ENCODE data around the gene UBR7. TPM values are rescaled to one million over a fixed set of nuclear protein-coding genes. Genes with fewer than 3 reads are reported as not detected.
A peak's percentile ranks its signal among the peaks of the same experiment; 100 is the strongest.

UBR7 gene
- total and polyA plus RNA-seq, 2 donors from 2014 or later, result 14.3 to 23.6 TPM

GRCh38 chr14:93183596-93184317 lies 23.3 kb upstream of the UBR7 start:
- intact Hi-C loops (cut with DNase I), result no loop called here
- peak overlapping the region; percentile 98 for H3K27ac ChIP-seq (ENCODE audit: low read depth in 2 of 2, low read length in 2 of 2)
- H3K36me3 ChIP-seq (ENCODE audit: control insufficient read depth in 2 of 3, insufficient read depth in 3 of 3, low read length in 3 of 3), result peaks cover 5 to 15% (median 6%) of the 10 kb centered on the region in 3 donors
- TF ChIP-seq CTCF (IDR thresholded peaks at IDR 0.05; ENCODE audit: borderline replicate concordance, extremely low read depth, insufficient read depth), result no peak
- H3K9me3 ChIP-seq (ENCODE audit: control insufficient read depth in 2 of 3, insufficient read depth in 1 of 3, low read length in 3 of 3), result no peaks in the 10 kb centered on the region
- peak overlapping the region; percentile 49 to 92 (median 63) for H3K9ac ChIP-seq (ENCODE audit: low read length in 3 of 3)
- H3K27me3 ChIP-seq (ENCODE audit: control insufficient read depth, insufficient read depth, low read length), result no peaks in the 10 kb centered on the region
- DNase-seq (no peak), FAIRE-seq (no peak)
- peaks cover 0 to 17% (median 17%) of the 10 kb centered on the region in 3 donors for H3K4me1 ChIP-seq (ENCODE audit: control insufficient read depth in 2 of 3, insufficient read depth in 2 of 3, low read depth in 1 of 3, low read length in 3 of 3)
- peak overlapping the region; percentile 80 to 82 (median 80) for H3K4me3 ChIP-seq (ENCODE audit: low read length in 3 of 3)

GRCh38 chr14:93184391-93185348 lies 22.4 kb upstream of the UBR7 start, which contains the start of the genes LYSET and MOAP1:
Gene LYSET (plus strand): TSS chr14:93185317. CDS start chr14:93185406, 89 bp downstream.
Gene MOAP1 (minus strand): TSS chr14:93184897. CDS start chr14:93184242, 655 bp downstream.
- peaks cover 0 to 17% (median 17%) of the 10 kb centered on the region in 3 donors for H3K4me1 ChIP-seq (ENCODE audit: control insufficient read depth in 2 of 3, insufficient read depth in 2 of 3, low read depth in 1 of 3, low read length in 3 of 3)
- peak within 1 kb of the TSS; percentile 98 for H3K27ac ChIP-seq (ENCODE audit: low read depth in 2 of 2, low read length in 2 of 2)
- H3K4me3 ChIP-seq (ENCODE audit: low read length in 3 of 3), result peak within 1 kb of the TSS; percentile 80 to 91 (median 82)
- H3K36me3 ChIP-seq (ENCODE audit: control insufficient read depth in 2 of 3, insufficient read depth in 3 of 3, low read length in 3 of 3), result peaks cover 5 to 15% (median 6%) of the 10 kb centered on the region in 3 donors
- peak; percentile 12 for TF ChIP-seq CTCF (IDR thresholded peaks at IDR 0.05; ENCODE audit: borderline replicate concordance, extremely low read depth, insufficient read depth)
- DNase-seq (peak; percentile 93 to 97 (median 94)), FAIRE-seq (no peak)
- H3K9me3 ChIP-seq (ENCODE audit: control insufficient read depth in 2 of 3, insufficient read depth in 1 of 3, low read length in 3 of 3), result no peaks in the 10 kb centered on the region
- H3K27me3 ChIP-seq (ENCODE audit: control insufficient read depth, insufficient read depth, low read length), result no peaks in the 10 kb centered on the region
- intact Hi-C loops (cut with DNase I), result no loop called here
- H3K9ac ChIP-seq (ENCODE audit: low read length in 3 of 3), result peak within 1 kb of the TSS; percentile 85 to 99 (median 92)

GRCh38 chr14:93185349-93185720 lies 21.7 kb upstream of the UBR7 start:
- no peak for TF ChIP-seq CTCF (IDR thresholded peaks at IDR 0.05; ENCODE audit: borderline replicate concordance, extremely low read depth, insufficient read depth)
- H3K4me3 ChIP-seq (ENCODE audit: low read length in 3 of 3), result peak overlapping the region; percentile 80 to 91 (median 80)
- no peaks in the 10 kb centered on the region for H3K9me3 ChIP-seq (ENCODE audit: control insufficient read depth in 2 of 3, insufficient read depth in 1 of 3, low read length in 3 of 3)
- H3K9ac ChIP-seq (ENCODE audit: low read length in 3 of 3), result peak overlapping the region; percentile 85 to 99 (median 85)
- intact Hi-C loops (cut with DNase I), result no loop called here
- FAIRE-seq (no peak), DNase-seq (peak in 1 of 5 donors; percentile 51)
- H3K27me3 ChIP-seq (ENCODE audit: control insufficient read depth, insufficient read depth, low read length), result no peaks in the 10 kb centered on the region
- peaks cover 5 to 15% (median 6%) of the 10 kb centered on the region in 3 donors for H3K36me3 ChIP-seq (ENCODE audit: control insufficient read depth in 2 of 3, insufficient read depth in 3 of 3, low read length in 3 of 3)
- peak overlapping the region; percentile 87 to 98 for H3K27ac ChIP-seq (ENCODE audit: low read depth in 2 of 2, low read length in 2 of 2)
- peaks cover 0 to 17% (median 17%) of the 10 kb centered on the region in 3 donors for H3K4me1 ChIP-seq (ENCODE audit: control insufficient read depth in 2 of 3, insufficient read depth in 2 of 3, low read depth in 1 of 3, low read length in 3 of 3)
